PC-3 (cell line): ENCODE measurements around the gene SLC4A7. TPM values are rescaled to one million over a fixed set of nuclear protein-coding genes. Genes with fewer than 3 reads are reported as not detected.

Experiments
- ATAC-seq: fragments of 200-7000 bp; cut with Tn5 transposase; 2 replicates; pipeline ENCODE4 v1.9.1; 2020; ENCODE audit warnings: mild to moderate bottlenecking, moderate library complexity
- BruUV-seq: library from RNA; stranded (reverse); fragments of 400-500 nt; replicated peaks from 2 replicates; lab custom pipeline; 2021; lab: Mats Ljungman, UMichigan
- CTCF ChIA-PET: fragments of 300-600 bp; sonication (Branson Sonifier 250); formaldehyde crosslinking; loops from one replicate; lab custom pipeline; 2022; ENCODE audit warnings: antibody characterized with exemption; lab: Charles Lee
- POLR2A ChIA-PET: fragments of 300-600 bp; sonication (Branson Sonifier 250); formaldehyde crosslinking; loops from one replicate; lab custom pipeline; 2022; ENCODE audit warnings: antibody characterized with exemption; ENCODE audit not compliant: unreplicated experiment; lab: Charles Lee
- DNase-seq: peaks from one replicate; pipeline ENCODE4 v3.0.0-alpha.2; 2015
- H2AFZ ChIP-seq: fragments of 300-600 bp; sonication (generic); 2 replicates; pipeline ENCODE4 v1.6.0; 2016; ENCODE audit warnings: antibody characterized with exemption, low read length
- H3F3A ChIP-seq: fragments of 300-600 bp; sonication (generic); one replicate; pipeline ENCODE4 v1.6.0; 2017; ENCODE audit warnings: antibody characterized with exemption, low read length, control low read depth, mild to moderate bottlenecking; ENCODE audit not compliant: unreplicated experiment
- H3K27ac ChIP-seq: fragments of 300-600 bp; sonication (generic); 2 replicates; pipeline ENCODE4 v1.5.1; 2016; ENCODE audit warnings: mild to moderate bottlenecking, low read length
- H3K27me3 ChIP-seq: fragments of 300-600 bp; sonication (generic); 2 replicates; pipeline ENCODE4 v1.6.1; 2016; ENCODE audit warnings: low read length, mixed read lengths
- H3K36me3 ChIP-seq: fragments of 300-600 bp; sonication (generic); 2 replicates; pipeline ENCODE4 v1.6.1; 2016; ENCODE audit warnings: low read depth, mixed run types, low read length, mixed read lengths
- H3K4me1 ChIP-seq: fragments of 300-600 bp; sonication (generic); 2 replicates; pipeline ENCODE4 v1.5.1; 2016; ENCODE audit warnings: low read length; ENCODE audit not compliant: insufficient read depth
- H3K4me2 ChIP-seq: fragments of 300-600 bp; sonication (generic); 2 replicates; pipeline ENCODE4 v1.6.0; 2016; ENCODE audit warnings: low read length
- H3K4me3 ChIP-seq: fragments of 300-600 bp; sonication (generic); 2 replicates; pipeline ENCODE4 v1.5.1; 2016; ENCODE audit warnings: mild to moderate bottlenecking, low read length, mixed read lengths
- H3K79me2 ChIP-seq: fragments of 300-600 bp; sonication (generic); 2 replicates; pipeline ENCODE4 v1.6.1; 2017; ENCODE audit warnings: low read length, mixed read lengths
- H3K9ac ChIP-seq: fragments of 300-600 bp; sonication (generic); 2 replicates; pipeline ENCODE4 v1.6.0; 2016; ENCODE audit warnings: mild to moderate bottlenecking, low read length
- H3K9me2 ChIP-seq: fragments of 300-600 bp; sonication (generic); replicated peaks from 2 replicates; pipeline ENCODE4 v1.6.1; 2016; ENCODE audit warnings: mixed run types, low read length, mixed read lengths
- H3K9me3 ChIP-seq: fragments of 300-600 bp; sonication (generic); 2 replicates; pipeline ENCODE4 v1.6.1; 2016; ENCODE audit warnings: low read length, mixed read lengths
- H4K20me1 ChIP-seq: fragments of 300-600 bp; sonication (generic); 2 replicates; pipeline ENCODE4 v1.6.1; 2016; ENCODE audit warnings: low read length, mixed read lengths
- EZH2 ChIP-seq: fragments of 300-600 bp; sonication (generic); IDR thresholded peaks from one replicate; pipeline ENCODE4 v1.6.1; 2017; ENCODE audit warnings: antibody characterized with exemption, mild to moderate bottlenecking, low read length; ENCODE audit not compliant: unreplicated experiment
- EZH2phosphoT487 ChIP-seq: fragments of 300-600 bp; sonication (generic); IDR thresholded peaks from 2 replicates; pipeline ENCODE4 v1.6.1; 2018; ENCODE audit warnings: mild to moderate bottlenecking, antibody characterized with exemption, low read length, borderline replicate concordance
- intact Hi-C: fragments of 100-400 bp; cut with micrococcal nuclease; formaldehyde crosslinking; loops from 2 replicates; pipeline ENCODE4 v1.9.0; 2023
- total RNA-seq: library from RNA; depleted of rRNA; stranded (reverse); fragments of >200 nt; gene quantifications from 2 replicates; pipeline ENCODE4 v1.2.3, GENCODE V29; 2014
- TF ChIP-seq, protein P1 (sequence below): fragments of 300-600 bp; sonication (generic); conservative IDR thresholded peaks from 2 replicates; pipeline ENCODE4 v1.5.1; 2017; ENCODE audit warnings: antibody characterized with exemption, low read depth, mild to moderate bottlenecking, low read length

The SLC4A7 gene
- total RNA-seq, 1 experiment from 2014 or later: 56.0 TPM

DNA sequence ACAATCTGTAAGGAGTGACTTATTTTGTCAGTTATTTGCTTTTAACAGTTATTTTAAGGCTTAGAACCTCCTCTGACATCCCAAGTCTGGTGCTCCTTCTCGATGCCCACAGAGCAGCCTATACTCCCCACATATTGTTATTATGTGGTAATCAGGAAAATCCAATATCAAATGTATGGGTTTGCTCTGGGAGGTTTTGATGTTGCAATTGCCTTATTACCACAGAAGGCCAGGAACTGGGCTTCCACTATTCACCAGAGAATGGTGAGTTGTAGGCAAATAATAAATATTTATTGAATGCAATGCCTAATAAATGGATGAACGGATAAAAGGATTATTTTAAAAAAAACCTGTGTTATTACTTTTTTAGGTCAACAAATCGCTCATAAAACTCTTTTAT lies 127.2 kb downstream of the SLC4A7 start:
- CTCF ChIA-PET: no interaction called here
- Histone ChIP-seq H3K27me3 (no peaks in the 10 kb centered on the region), H3K79me2 (no peaks in the 10 kb centered on the region), H4K20me1 (no peaks in the 10 kb centered on the region), H3F3A (no peaks in the 10 kb centered on the region), H3K4me1 (peaks cover 13% of the 10 kb centered on the region), H3K4me3 (no peak overlapping the region), H3K9me2 (no peaks in the 10 kb centered on the region), H3K9me3 (no peaks in the 10 kb centered on the region), H3K9ac (no peak overlapping the region), H3K36me3 (no peaks in the 10 kb centered on the region), H2AFZ (no peak overlapping the region), H3K27ac (no peak overlapping the region), H3K4me2 (no peak overlapping the region)
- no peak for TF ChIP-seq EZH2
- no peak for TF ChIP-seq EZH2phosphoT487
- TF ChIP-seq, protein P1, sequence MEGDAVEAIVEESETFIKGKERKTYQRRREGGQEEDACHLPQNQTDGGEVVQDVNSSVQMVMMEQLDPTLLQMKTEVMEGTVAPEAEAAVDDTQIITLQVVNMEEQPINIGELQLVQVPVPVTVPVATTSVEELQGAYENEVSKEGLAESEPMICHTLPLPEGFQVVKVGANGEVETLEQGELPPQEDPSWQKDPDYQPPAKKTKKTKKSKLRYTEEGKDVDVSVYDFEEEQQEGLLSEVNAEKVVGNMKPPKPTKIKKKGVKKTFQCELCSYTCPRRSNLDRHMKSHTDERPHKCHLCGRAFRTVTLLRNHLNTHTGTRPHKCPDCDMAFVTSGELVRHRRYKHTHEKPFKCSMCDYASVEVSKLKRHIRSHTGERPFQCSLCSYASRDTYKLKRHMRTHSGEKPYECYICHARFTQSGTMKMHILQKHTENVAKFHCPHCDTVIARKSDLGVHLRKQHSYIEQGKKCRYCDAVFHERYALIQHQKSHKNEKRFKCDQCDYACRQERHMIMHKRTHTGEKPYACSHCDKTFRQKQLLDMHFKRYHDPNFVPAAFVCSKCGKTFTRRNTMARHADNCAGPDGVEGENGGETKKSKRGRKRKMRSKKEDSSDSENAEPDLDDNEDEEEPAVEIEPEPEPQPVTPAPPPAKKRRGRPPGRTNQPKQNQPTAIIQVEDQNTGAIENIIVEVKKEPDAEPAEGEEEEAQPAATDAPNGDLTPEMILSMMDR: no peak
- no TSS peak for BruUV-seq
- no peak for DNase-seq
- POLR2A ChIA-PET: no interaction called here
- intact Hi-C loops: loop anchor here (1.0 to 2.0 kb wide), 4 partner anchors 45 to 324 kb away; no protein-coding TSS in a partner anchor
- no peak for ATAC-seq

DNA sequence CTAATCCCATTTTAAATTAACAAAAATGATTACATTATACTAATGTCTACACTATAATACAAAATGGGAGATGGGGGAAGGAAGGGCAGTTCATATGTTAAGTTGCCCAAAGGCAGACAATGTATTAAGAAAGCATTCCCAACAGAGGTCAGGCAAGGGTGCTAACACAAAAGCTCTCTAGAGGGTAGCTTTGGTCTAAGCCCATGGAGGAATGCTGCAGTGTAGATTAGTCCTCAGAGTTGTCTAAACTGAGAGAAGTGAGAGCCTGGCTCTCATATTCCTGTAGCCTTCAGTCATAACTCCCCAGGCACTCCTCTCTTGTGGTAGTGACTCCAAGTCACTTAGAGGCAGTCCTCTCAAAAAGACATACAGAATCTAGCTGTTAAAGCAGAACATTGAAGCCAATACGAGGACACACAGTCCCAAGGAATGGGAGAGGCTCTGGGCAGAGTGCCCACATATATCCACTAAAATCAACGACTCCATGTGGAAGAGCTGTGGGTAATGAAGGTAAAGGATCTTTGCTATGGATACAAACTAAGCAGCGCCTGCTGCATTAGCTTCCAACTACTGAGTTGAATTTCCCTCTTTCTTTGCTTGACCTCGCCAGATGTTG lies 129.5 kb downstream of the SLC4A7 start:
- Histone ChIP-seq H4K20me1 (no peaks in the 10 kb centered on the region), H3K4me1 (no peaks in the 10 kb centered on the region), H3F3A (no peaks in the 10 kb centered on the region), H2AFZ (no peak overlapping the region), H3K4me2 (no peak overlapping the region), H3K79me2 (no peaks in the 10 kb centered on the region), H3K4me3 (no peak overlapping the region), H3K9me3 (no peaks in the 10 kb centered on the region), H3K9ac (no peak overlapping the region), H3K27ac (no peak overlapping the region), H3K36me3 (no peaks in the 10 kb centered on the region), H3K9me2 (no peaks in the 10 kb centered on the region), H3K27me3 (no peaks in the 10 kb centered on the region)
- TF ChIP-seq EZH2: no peak
- TF ChIP-seq, protein P1: no peak
- TF ChIP-seq EZH2phosphoT487: no peak
- no peak for ATAC-seq
- intact Hi-C loops: no loop called here
- DNase-seq: no peak
- ChIA-PET POLR2A (no interaction called here), CTCF (interaction anchor here (0.6 kb wide), 1 partner anchor 540 kb away, joined by 3 read pairs; no protein-coding TSS in a partner anchor)
- BruUV-seq: no TSS peak

GRCh38 chr3:27354161-27354560 lies 130.0 kb downstream of the SLC4A7 start:
- H2AFZ ChIP-seq: no peak overlapping the region
- H3K27me3 ChIP-seq: no peaks in the 10 kb centered on the region
- ChIA-PET CTCF (interaction anchor here (0.6 kb wide), 1 partner anchor 541 kb away, joined by 3 read pairs; no protein-coding TSS in a partner anchor), POLR2A (no interaction called here)
- no peaks in the 10 kb centered on the region for H4K20me1 ChIP-seq
- no peaks in the 10 kb centered on the region for H3F3A ChIP-seq
- intact Hi-C loops: no loop called here
- no peaks in the 10 kb centered on the region for H3K36me3 ChIP-seq
- ATAC-seq: no peak
- no TSS peak for BruUV-seq
- H3K4me2 ChIP-seq: no peak overlapping the region
- H3K27ac ChIP-seq: no peak overlapping the region
- no peak overlapping the region for H3K4me3 ChIP-seq
- TF ChIP-seq EZH2 (no peak), EZH2phosphoT487 (no peak)
- TF ChIP-seq, protein P1: no peak
- no peaks in the 10 kb centered on the region for H3K9me3 ChIP-seq
- DNase-seq: no peak
- H3K9me2 ChIP-seq: no peaks in the 10 kb centered on the region
- no peaks in the 10 kb centered on the region for H3K79me2 ChIP-seq
- no peaks in the 10 kb centered on the region for H3K4me1 ChIP-seq
- no peak overlapping the region for H3K9ac ChIP-seq
